Measurements from ENCODE around the gene TM7SF3.

The TM7SF3 gene

DNA sequence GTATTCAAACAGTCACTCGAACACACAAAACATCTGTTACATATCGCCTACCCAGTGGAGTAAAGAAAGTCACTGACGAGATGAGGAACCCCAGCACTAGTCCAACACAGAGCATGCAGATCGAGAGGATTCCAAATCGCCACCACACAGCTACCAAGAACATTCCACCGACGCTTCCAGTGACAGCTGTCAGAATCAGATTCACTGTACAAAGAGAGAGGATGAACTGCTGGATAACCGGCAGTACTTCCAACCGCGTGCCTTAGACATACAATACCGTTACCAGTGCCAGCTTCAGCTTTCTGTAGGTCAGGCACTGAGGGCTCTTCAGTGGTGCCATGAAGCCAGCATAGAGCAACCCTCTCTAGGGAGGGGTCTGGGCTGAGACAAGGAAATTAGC, 34.5 kb downstream of the TM7SF3 start:
- no peaks in the 10 kb centered on the region for H3K36me3 ChIP-seq (ENCODE audit: insufficient read depth)

DNA sequence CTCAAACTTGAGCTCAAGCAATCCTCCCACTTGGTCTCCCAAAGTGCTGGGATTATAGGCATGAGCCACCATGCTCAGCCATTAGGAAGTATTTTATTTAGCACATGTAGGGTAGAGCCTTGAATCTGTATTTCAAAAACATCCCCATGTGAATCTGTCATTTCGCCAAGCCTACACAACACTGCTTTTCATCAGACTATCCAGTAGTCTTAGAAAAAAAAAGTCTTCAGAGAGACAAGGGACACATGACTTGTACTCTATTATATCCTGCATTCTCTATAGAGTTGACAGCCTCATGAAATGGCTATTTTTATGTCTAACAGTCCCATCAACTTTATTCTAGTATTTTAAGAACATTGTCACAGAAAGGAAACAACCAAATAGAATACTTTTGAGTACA, 35.4 kb downstream of the TM7SF3 start:
- no peaks in the 10 kb centered on the region for H3K79me2 ChIP-seq (ENCODE audit: insufficient read depth, low read depth)
- no peak overlapping the region for H3K4me2 ChIP-seq
- no peaks in the 10 kb centered on the region for H3K27me3 ChIP-seq (ENCODE audit: insufficient read depth, low read depth)
- H3K4me3 ChIP-seq (IDR thresholded peaks at IDR 0.05; ENCODE audit: insufficient read depth, low read depth, low read length) = no peak overlapping the region
- no peaks in the 10 kb centered on the region for H4K20me1 ChIP-seq (ENCODE audit: insufficient read depth)
- TF ChIP-seq, protein P1, sequence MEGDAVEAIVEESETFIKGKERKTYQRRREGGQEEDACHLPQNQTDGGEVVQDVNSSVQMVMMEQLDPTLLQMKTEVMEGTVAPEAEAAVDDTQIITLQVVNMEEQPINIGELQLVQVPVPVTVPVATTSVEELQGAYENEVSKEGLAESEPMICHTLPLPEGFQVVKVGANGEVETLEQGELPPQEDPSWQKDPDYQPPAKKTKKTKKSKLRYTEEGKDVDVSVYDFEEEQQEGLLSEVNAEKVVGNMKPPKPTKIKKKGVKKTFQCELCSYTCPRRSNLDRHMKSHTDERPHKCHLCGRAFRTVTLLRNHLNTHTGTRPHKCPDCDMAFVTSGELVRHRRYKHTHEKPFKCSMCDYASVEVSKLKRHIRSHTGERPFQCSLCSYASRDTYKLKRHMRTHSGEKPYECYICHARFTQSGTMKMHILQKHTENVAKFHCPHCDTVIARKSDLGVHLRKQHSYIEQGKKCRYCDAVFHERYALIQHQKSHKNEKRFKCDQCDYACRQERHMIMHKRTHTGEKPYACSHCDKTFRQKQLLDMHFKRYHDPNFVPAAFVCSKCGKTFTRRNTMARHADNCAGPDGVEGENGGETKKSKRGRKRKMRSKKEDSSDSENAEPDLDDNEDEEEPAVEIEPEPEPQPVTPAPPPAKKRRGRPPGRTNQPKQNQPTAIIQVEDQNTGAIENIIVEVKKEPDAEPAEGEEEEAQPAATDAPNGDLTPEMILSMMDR (conservative IDR thresholded peaks at IDR 0.05; ENCODE audit: low read depth, low read length) = no peak
- H2AFZ ChIP-seq (ENCODE audit: low read depth) = no peak overlapping the region
- H3K27ac ChIP-seq = no peak overlapping the region
- H3K9ac ChIP-seq = no peak overlapping the region
- H3K36me3 ChIP-seq (ENCODE audit: insufficient read depth) = no peaks in the 10 kb centered on the region
- H3K4me1 ChIP-seq (ENCODE audit: low read depth, poor library complexity, severe bottlenecking) = no peaks in the 10 kb centered on the region

More for the DNA sequence above, 34.5 kb downstream of the TM7SF3 start:
- H3K4me3 ChIP-seq (IDR thresholded peaks at IDR 0.05; ENCODE audit: insufficient read depth, low read depth, low read length) = no peak overlapping the region
- no peaks in the 10 kb centered on the region for H3K79me2 ChIP-seq (ENCODE audit: insufficient read depth, low read depth)
- H3K27me3 ChIP-seq (ENCODE audit: insufficient read depth, low read depth) = no peaks in the 10 kb centered on the region
- no peak overlapping the region for H2AFZ ChIP-seq (ENCODE audit: low read depth)
- no peak overlapping the region for H3K9ac ChIP-seq
- H3K27ac ChIP-seq = no peak overlapping the region
- H3K4me1 ChIP-seq (ENCODE audit: low read depth, poor library complexity, severe bottlenecking) = no peaks in the 10 kb centered on the region
- TF ChIP-seq, protein P1 (conservative IDR thresholded peaks at IDR 0.05; ENCODE audit: low read depth, low read length) = no peak
- no peak overlapping the region for H3K4me2 ChIP-seq
- H4K20me1 ChIP-seq (ENCODE audit: insufficient read depth) = no peaks in the 10 kb centered on the region

DNA sequence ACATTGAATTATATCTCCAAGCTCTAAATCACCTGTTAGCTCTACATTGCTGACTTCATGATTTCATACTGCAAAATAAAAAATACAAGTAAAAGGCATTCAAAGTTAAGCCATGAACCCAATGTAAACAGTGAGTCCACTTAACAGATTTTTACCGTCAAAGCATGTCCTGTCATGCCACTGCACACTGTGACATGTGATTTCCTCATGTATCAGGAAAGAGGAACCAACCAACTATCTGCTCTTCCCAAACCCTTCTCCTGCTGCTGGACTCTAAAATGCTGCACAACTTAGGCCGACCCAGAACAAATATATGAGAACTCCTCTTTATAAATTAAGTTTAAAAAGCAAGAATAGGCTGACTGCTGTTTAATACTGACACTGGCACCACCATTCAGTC, 37.5 kb downstream of the TM7SF3 start:
- H3K9ac ChIP-seq = no peak overlapping the region
- no peaks in the 10 kb centered on the region for H3K27me3 ChIP-seq (ENCODE audit: insufficient read depth, low read depth)
- TF ChIP-seq, protein P1 (conservative IDR thresholded peaks at IDR 0.05; ENCODE audit: low read depth, low read length) = no peak
- no peaks in the 10 kb centered on the region for H3K79me2 ChIP-seq (ENCODE audit: insufficient read depth, low read depth)
- H3K4me1 ChIP-seq (ENCODE audit: low read depth, poor library complexity, severe bottlenecking) = peaks cover 13% of the 10 kb centered on the region
- no peaks in the 10 kb centered on the region for H3K36me3 ChIP-seq (ENCODE audit: insufficient read depth)
- H2AFZ ChIP-seq (ENCODE audit: low read depth) = no peak overlapping the region
- no peak overlapping the region for H3K4me2 ChIP-seq
- H3K27ac ChIP-seq = no peak overlapping the region
- no peaks in the 10 kb centered on the region for H4K20me1 ChIP-seq (ENCODE audit: insufficient read depth)
- no peak overlapping the region for H3K4me3 ChIP-seq (IDR thresholded peaks at IDR 0.05; ENCODE audit: insufficient read depth, low read depth, low read length)

DNA sequence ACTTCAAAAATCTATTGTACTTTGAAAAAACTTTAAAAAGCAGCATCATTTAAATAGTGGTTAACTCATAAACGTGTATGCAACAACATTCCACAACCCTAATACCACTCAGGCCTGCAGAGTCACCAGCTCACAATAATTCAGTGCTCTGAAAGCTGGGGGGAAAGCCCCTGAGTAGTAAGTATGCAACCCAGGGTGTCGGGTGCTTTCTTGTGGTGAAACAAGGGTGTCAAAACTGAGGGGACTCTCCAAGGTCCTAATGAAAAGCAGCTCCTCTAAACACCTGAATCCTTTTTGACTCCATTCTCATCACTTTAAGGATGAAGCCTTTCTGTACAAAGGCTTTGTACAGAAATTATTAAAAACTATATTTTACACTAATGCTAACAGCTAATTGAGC, 42.2 kb downstream of the TM7SF3 start:
- TF ChIP-seq, protein P1 (conservative IDR thresholded peaks at IDR 0.05; ENCODE audit: low read depth, low read length) = no peak
- Histone ChIP-seq H3K4me3 (IDR thresholded peaks at IDR 0.05; ENCODE audit: insufficient read depth, low read depth, low read length) (no peak overlapping the region), H3K79me2 (ENCODE audit: insufficient read depth, low read depth) (no peaks in the 10 kb centered on the region), H3K9ac (no peak overlapping the region), H2AFZ (ENCODE audit: low read depth) (no peak overlapping the region), H3K27ac (peak overlapping the region; percentile 1; the same call in 1 of the 2 replicates), H3K36me3 (ENCODE audit: insufficient read depth) (no peaks in the 10 kb centered on the region), H3K4me1 (ENCODE audit: low read depth, poor library complexity, severe bottlenecking) (peaks cover 25% of the 10 kb centered on the region), H4K20me1 (ENCODE audit: insufficient read depth) (no peaks in the 10 kb centered on the region), H3K27me3 (ENCODE audit: insufficient read depth, low read depth) (no peaks in the 10 kb centered on the region), H3K4me2 (peak overlapping the region; percentile 50)
